WTC11 (cell line): ENCODE data around the gene GSK3B. TPM values are rescaled to one million over a fixed set of nuclear protein-coding genes. Genes with fewer than 3 reads are reported as not detected.

Experiments used
- ATAC-seq: fragments of 200-7000 bp; cut with Tn5 transposase; 2 replicates; pipeline ENCODE4 v1.10.0; 2021; ENCODE audit warnings: mild to moderate bottlenecking, moderate library complexity
- CTCF ChIA-PET: fragments of 300-600 bp; sonication (Branson Sonifier 250); formaldehyde crosslinking; loops from one replicate; lab custom pipeline; 2021; ENCODE audit warnings: antibody characterized with exemption; lab: Charles Lee
- POLR2A ChIA-PET: fragments of 350-600 bp; sonication (Branson Sonifier 250); formaldehyde crosslinking; loops from one replicate; lab custom pipeline; 2021; ENCODE audit warnings: antibody characterized with exemption; lab: Charles Lee
- DNase-seq: peaks from one replicate; pipeline ENCODE4 v3.0.0; 2021; ENCODE audit warnings: low spot score
- H3K27ac Mint-ChIP-seq: 2 replicates; pipeline ENCODE4 v1.8.0; 2021; ENCODE audit warnings: mixed read lengths
- H3K27me3 Mint-ChIP-seq: 2 replicates; pipeline ENCODE4 v1.8.0; 2021; ENCODE audit warnings: low read depth, mild to moderate bottlenecking, moderate library complexity, mixed read lengths
- H3K36me3 Mint-ChIP-seq: 2 replicates; pipeline ENCODE4 v1.8.0; 2021; ENCODE audit warnings: mixed read lengths
- H3K4me1 Mint-ChIP-seq: 2 replicates; pipeline ENCODE4 v1.8.0; 2022; ENCODE audit warnings: mixed read lengths
- H3K4me3 Mint-ChIP-seq: 2 replicates; pipeline ENCODE4 v1.8.0; 2021; ENCODE audit warnings: mild to moderate bottlenecking, moderate library complexity, mixed read lengths
- H3K9me3 Mint-ChIP-seq: 2 replicates; pipeline ENCODE4 v1.8.0; 2021; ENCODE audit warnings: mixed read lengths
- ARID4B ChIP-seq: sonication (generic); formaldehyde crosslinking; IDR thresholded peaks from 2 replicates; pipeline ENCODE4 v1.8.0; 2023; ENCODE audit warnings: missing genetic modification reagents, mild to moderate bottlenecking, borderline replicate concordance
- CREB1 ChIP-seq: sonication (generic); formaldehyde crosslinking; IDR thresholded peaks from 2 replicates; pipeline ENCODE4 v1.8.0; 2023; ENCODE audit warnings: mild to moderate bottlenecking, missing genetic modification reagents
- CREM ChIP-seq: sonication (generic); formaldehyde crosslinking; IDR thresholded peaks from 2 replicates; pipeline ENCODE4 v1.8.1; 2022; ENCODE audit warnings: mild to moderate bottlenecking, missing genetic modification reagents, moderate library complexity
- EMX1 ChIP-seq: fragments of 250-450 bp; sonication (Bioruptor Pico); IDR thresholded peaks from 2 replicates; pipeline ENCODE4 v1.8.0; 2021; ENCODE audit warnings: mild to moderate bottlenecking
- FOXJ3 ChIP-seq: sonication (generic); formaldehyde crosslinking; IDR thresholded peaks from 2 replicates; pipeline ENCODE4 v1.9.0; 2021; ENCODE audit warnings: missing genetic modification reagents, mild to moderate bottlenecking, borderline replicate concordance
- FOXK1 ChIP-seq: sonication (generic); formaldehyde crosslinking; IDR thresholded peaks from 2 replicates; pipeline ENCODE4 v1.8.0; 2022; ENCODE audit warnings: mild to moderate bottlenecking, moderate library complexity, missing genetic modification reagents
- FOXP1 ChIP-seq: sonication (generic); formaldehyde crosslinking; IDR thresholded peaks from 2 replicates; pipeline ENCODE4 v1.8.0; 2022; ENCODE audit warnings: missing genetic modification reagents, mild to moderate bottlenecking, moderate library complexity, borderline replicate concordance
- GABPB1 ChIP-seq: sonication (generic); formaldehyde crosslinking; IDR thresholded peaks from 2 replicates; pipeline ENCODE4 v1.8.1; 2023; ENCODE audit warnings: mild to moderate bottlenecking, missing genetic modification reagents
- IRF1 ChIP-seq: sonication (generic); formaldehyde crosslinking; IDR thresholded peaks from 2 replicates; pipeline ENCODE4 v1.8.0; 2023; ENCODE audit warnings: missing genetic modification reagents
- MXD4 ChIP-seq: fragments of 250-450 bp; sonication (Bioruptor Pico); IDR thresholded peaks from 2 replicates; pipeline ENCODE4 v1.8.0; 2021; ENCODE audit warnings: mild to moderate bottlenecking, moderate library complexity, borderline replicate concordance
- NR1H2 ChIP-seq: sonication (generic); formaldehyde crosslinking; IDR thresholded peaks from 2 replicates; pipeline ENCODE4 v1.9.0; 2021; ENCODE audit warnings: mild to moderate bottlenecking, moderate library complexity, missing genetic modification reagents
- NR2C2 ChIP-seq: sonication (generic); formaldehyde crosslinking; IDR thresholded peaks from 2 replicates; pipeline ENCODE4 v1.8.0; 2022; ENCODE audit warnings: mild to moderate bottlenecking, missing genetic modification reagents
- SOX15 ChIP-seq: fragments of 250-450 bp; sonication (Bioruptor Pico); IDR thresholded peaks from 2 replicates; pipeline ENCODE4 v1.9.0; 2021; ENCODE audit warnings: mild to moderate bottlenecking
- STAT6 ChIP-seq: sonication (generic); formaldehyde crosslinking; conservative IDR thresholded peaks from 2 replicates; pipeline ENCODE4 v1.8.1; 2023; ENCODE audit warnings: mild to moderate bottlenecking, low read depth, missing genetic modification reagents, moderate library complexity
- TCF7 ChIP-seq: sonication (generic); formaldehyde crosslinking; IDR thresholded peaks from 2 replicates; pipeline ENCODE4 v1.8.0; 2022; ENCODE audit warnings: mild to moderate bottlenecking, low read depth, missing genetic modification reagents, moderate library complexity
- ZBTB21 ChIP-seq: sonication (generic); formaldehyde crosslinking; IDR thresholded peaks from 2 replicates; pipeline ENCODE4 v1.8.1; 2023; ENCODE audit warnings: mild to moderate bottlenecking, missing genetic modification reagents, borderline replicate concordance
- ZBTB43 ChIP-seq: sonication (generic); formaldehyde crosslinking; IDR thresholded peaks from 2 replicates; pipeline ENCODE4 v1.8.1; 2023; ENCODE audit warnings: mild to moderate bottlenecking, missing genetic modification reagents
- ZNF416 ChIP-seq: fragments of 250-450 bp; sonication (Bioruptor Pico); IDR thresholded peaks from 2 replicates; pipeline ENCODE4 v1.9.0; 2021; ENCODE audit warnings: mild to moderate bottlenecking, inconsistent platforms
- total RNA-seq: library from RNA; stranded (reverse); gene quantifications from 3 replicates; pipeline ENCODE4 v1.2.3, GENCODE V29; 2021
- TF ChIP-seq, protein P1 (sequence below): fragments of 250-450 bp; sonication (Bioruptor Pico); IDR thresholded peaks from 2 replicates; pipeline ENCODE4 v2.1.2; 2022; ENCODE audit warnings: mild to moderate bottlenecking, moderate library complexity
- TF ChIP-seq, protein P2 (sequence below): sonication (generic); formaldehyde crosslinking; IDR thresholded peaks from 2 replicates; pipeline ENCODE4 v1.8.1; 2022; ENCODE audit warnings: mild to moderate bottlenecking, moderate library complexity, missing genetic modification reagents
- TF ChIP-seq, protein P3 (sequence below): sonication (generic); formaldehyde crosslinking; IDR thresholded peaks from 2 replicates; pipeline ENCODE4 v1.8.1; 2022; ENCODE audit warnings: mild to moderate bottlenecking, missing genetic modification reagents, moderate library complexity, borderline replicate concordance

Gene GSK3B
- total RNA-seq, 1 experiment from 2014 or later: 48.9 TPM

DNA sequence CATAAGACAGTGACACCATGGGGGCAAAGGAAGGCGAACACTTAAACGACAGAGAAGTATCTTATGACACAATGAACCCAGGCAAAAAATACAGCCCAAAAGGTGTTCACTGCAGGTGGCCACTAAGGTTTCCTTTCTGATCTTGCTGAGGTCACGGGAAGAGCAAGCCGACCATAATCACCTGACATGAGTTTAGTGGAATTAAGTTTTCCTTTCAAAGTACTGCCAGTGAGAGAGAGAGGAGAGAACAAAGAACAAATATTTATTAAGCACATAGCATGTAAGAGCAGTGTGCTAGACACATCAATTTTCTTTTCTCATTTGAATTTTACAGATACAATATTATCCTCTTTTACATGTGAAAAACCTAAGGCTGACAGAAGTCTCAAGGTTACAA lies 210.1 kb downstream of the GSK3B start (continued):
- TF ChIP-seq IRF1 (CRISPR knock-in tag) (no peak), FOXP1 (CRISPR knock-in tag) (no peak), CREB1 (CRISPR knock-in tag) (no peak), NR1H2 (CRISPR knock-in tag) (no peak), NR2C2 (CRISPR knock-in tag) (no peak), FOXJ3 (CRISPR knock-in tag) (no peak), SOX15 (no peak), TCF7 (no peak)
- TF ChIP-seq, protein P1, sequence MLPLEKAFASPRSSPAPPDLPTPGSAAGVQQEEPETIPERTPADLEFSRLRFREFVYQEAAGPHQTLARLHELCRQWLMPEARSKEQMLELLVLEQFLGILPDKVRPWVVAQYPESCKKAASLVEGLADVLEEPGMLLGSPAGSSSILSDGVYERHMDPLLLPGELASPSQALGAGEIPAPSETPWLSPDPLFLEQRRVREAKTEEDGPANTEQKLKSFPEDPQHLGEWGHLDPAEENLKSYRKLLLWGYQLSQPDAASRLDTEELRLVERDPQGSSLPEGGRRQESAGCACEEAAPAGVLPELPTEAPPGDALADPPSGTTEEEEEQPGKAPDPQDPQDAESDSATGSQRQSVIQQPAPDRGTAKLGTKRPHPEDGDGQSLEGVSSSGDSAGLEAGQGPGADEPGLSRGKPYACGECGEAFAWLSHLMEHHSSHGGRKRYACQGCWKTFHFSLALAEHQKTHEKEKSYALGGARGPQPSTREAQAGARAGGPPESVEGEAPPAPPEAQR (CRISPR knock-in tag): no peak
- TF ChIP-seq, protein P2, sequence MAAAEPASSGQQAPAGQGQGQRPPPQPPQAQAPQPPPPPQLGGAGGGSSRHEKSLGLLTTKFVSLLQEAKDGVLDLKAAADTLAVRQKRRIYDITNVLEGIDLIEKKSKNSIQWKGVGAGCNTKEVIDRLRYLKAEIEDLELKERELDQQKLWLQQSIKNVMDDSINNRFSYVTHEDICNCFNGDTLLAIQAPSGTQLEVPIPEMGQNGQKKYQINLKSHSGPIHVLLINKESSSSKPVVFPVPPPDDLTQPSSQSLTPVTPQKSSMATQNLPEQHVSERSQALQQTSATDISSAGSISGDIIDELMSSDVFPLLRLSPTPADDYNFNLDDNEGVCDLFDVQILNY (CRISPR knock-in tag): no peak
- TF ChIP-seq, all 79 proteins: peak for 0

DNA sequence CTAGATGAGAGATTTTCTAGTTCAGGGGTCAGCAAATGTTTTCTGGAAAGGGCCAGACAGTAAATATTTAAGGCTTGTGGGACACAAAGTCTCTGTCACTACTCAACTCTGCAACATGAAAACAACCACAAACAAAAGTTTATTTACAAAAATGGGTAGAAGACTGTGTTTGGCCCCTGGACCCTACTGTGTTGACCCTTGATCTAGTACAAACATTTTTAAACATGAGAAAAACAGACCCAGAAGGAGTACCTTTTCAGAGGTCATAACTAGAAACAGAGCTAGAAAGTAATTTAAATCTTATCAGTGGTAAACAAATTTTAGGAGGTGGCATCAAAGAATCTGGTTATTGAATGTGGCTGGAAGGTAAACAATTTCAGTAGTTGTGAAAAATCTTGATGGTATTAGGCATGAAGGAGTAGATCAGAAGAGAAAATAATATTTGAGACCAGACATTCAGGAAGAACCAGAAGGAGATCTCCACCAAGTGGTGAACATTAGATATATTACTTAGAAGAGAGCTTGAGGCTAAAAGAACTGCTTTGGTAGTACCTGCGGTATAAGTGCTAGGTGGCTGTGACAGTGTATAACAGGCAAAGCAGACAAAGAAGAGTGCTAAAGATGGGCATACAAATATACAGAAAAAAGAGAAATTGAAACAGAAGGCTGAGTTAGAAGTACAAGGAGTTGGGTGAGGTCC lies 210.6 kb downstream of the GSK3B start:
- DNase-seq: no peak
- Mint-ChIP-seq H3K36me3 (peaks cover 30% of the 10 kb centered on the region), H3K4me3 (no peak overlapping the region), H3K9me3 (peaks cover 11% of the 10 kb centered on the region), H3K4me1 (peaks cover 7% of the 10 kb centered on the region; the same call in 1 of the 2 replicates), H3K27ac (no peak overlapping the region), H3K27me3 (no peaks in the 10 kb centered on the region)
- CTCF ChIA-PET: interaction anchor here (1.0 kb wide), 1 partner anchor 8 kb away, joined by 5 read pairs; no protein-coding TSS in a partner anchor
- no peak; the same call in 1 of the 2 replicates for ATAC-seq
- POLR2A ChIA-PET: no interaction called here
- TF ChIP-seq CREM (no peak), ARID4B (CRISPR knock-in tag) (no peak), GABPB1 (CRISPR knock-in tag) (no peak), EMX1 (no peak), CREB1 (CRISPR knock-in tag) (no peak), NR1H2 (CRISPR knock-in tag) (no peak)

GRCh38 chr3:119880966-119881365 lies 213.3 kb downstream of the GSK3B start:
- POLR2A ChIA-PET: no interaction called here
- no peaks in the 10 kb centered on the region for H3K27me3 Mint-ChIP-seq
- H3K4me1 Mint-ChIP-seq: peaks cover 18% of the 10 kb centered on the region
- ATAC-seq (no peak), DNase-seq (no peak)
- H3K27ac Mint-ChIP-seq: no peak overlapping the region
- CTCF ChIA-PET: interaction anchor here (1.2 kb wide), 1 partner anchor 11 kb away, joined by 5 read pairs; no protein-coding TSS in a partner anchor
- H3K4me3 Mint-ChIP-seq: no peak overlapping the region
- H3K9me3 Mint-ChIP-seq: no peaks in the 10 kb centered on the region; the same call in 1 of the 2 replicates
- H3K36me3 Mint-ChIP-seq: peaks cover 12% of the 10 kb centered on the region
- TF ChIP-seq ZNF416 (CRISPR knock-in tag): no peak
- TF ChIP-seq ZBTB21 (CRISPR knock-in tag): no peak
- TF ChIP-seq FOXK1 (CRISPR knock-in tag): no peak
- TF ChIP-seq, protein P3, sequence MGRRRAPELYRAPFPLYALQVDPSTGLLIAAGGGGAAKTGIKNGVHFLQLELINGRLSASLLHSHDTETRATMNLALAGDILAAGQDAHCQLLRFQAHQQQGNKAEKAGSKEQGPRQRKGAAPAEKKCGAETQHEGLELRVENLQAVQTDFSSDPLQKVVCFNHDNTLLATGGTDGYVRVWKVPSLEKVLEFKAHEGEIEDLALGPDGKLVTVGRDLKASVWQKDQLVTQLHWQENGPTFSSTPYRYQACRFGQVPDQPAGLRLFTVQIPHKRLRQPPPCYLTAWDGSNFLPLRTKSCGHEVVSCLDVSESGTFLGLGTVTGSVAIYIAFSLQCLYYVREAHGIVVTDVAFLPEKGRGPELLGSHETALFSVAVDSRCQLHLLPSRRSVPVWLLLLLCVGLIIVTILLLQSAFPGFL (CRISPR knock-in tag): no peak
- no peak for TF ChIP-seq MXD4 (CRISPR knock-in tag)
- no peak for TF ChIP-seq STAT6 (CRISPR knock-in tag)
- no peak for TF ChIP-seq ZBTB43 (CRISPR knock-in tag)
